ENCODE data around the gene SDHA. TPM values are rescaled to one million over a fixed set of nuclear protein-coding genes. Genes with fewer than 3 reads are reported as not detected.
"Not testable (repeated sequence)": the region's sequence is repeated elsewhere in the genome, so short reads cannot be mapped to it uniquely, and the experiment has no call there.

SDHA gene
- total RNA-seq, 1 experiment from 2014 or later: 171 TPM

DNA sequence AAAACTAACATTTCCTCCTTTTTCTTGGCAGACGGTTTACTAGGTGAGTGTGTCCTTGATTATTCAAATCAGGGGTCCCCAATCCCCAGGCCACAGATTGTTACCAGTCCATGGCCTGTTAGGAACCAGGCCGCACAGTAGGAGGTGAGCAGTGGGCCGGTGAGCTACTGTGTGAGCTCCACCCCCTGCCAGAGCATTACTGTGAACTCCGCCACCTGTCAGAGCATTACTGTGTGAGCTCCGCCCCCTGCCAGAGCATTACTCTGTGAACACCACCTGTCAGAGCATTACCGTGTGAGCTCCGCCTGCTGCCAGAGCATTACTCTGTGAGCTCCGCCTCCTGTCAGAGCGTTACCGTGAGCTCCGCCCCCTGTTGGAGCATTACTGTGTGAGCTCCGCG, 39.0 kb downstream of the SDHA start:
- no peak for ATAC-seq
- DNase-seq (ENCODE audit: low read depth, low spot score): no peak
- TF ChIP-seq TCF7L2 (IDR thresholded peaks at IDR 0.05; ENCODE audit: low read depth, low read length) (no peak), SIN3A (IDR thresholded peaks at IDR 0.05; ENCODE audit: borderline replicate concordance, insufficient read depth, low read depth, low read length) (no peak), POLR2AphosphoS5 (IDR thresholded peaks at IDR 0.05; ENCODE audit: low read depth, low read length) (no peak)
- TF ChIP-seq, protein P1, sequence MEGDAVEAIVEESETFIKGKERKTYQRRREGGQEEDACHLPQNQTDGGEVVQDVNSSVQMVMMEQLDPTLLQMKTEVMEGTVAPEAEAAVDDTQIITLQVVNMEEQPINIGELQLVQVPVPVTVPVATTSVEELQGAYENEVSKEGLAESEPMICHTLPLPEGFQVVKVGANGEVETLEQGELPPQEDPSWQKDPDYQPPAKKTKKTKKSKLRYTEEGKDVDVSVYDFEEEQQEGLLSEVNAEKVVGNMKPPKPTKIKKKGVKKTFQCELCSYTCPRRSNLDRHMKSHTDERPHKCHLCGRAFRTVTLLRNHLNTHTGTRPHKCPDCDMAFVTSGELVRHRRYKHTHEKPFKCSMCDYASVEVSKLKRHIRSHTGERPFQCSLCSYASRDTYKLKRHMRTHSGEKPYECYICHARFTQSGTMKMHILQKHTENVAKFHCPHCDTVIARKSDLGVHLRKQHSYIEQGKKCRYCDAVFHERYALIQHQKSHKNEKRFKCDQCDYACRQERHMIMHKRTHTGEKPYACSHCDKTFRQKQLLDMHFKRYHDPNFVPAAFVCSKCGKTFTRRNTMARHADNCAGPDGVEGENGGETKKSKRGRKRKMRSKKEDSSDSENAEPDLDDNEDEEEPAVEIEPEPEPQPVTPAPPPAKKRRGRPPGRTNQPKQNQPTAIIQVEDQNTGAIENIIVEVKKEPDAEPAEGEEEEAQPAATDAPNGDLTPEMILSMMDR (IDR thresholded peaks at IDR 0.05): no peak
- TF ChIP-seq, protein P2, sequence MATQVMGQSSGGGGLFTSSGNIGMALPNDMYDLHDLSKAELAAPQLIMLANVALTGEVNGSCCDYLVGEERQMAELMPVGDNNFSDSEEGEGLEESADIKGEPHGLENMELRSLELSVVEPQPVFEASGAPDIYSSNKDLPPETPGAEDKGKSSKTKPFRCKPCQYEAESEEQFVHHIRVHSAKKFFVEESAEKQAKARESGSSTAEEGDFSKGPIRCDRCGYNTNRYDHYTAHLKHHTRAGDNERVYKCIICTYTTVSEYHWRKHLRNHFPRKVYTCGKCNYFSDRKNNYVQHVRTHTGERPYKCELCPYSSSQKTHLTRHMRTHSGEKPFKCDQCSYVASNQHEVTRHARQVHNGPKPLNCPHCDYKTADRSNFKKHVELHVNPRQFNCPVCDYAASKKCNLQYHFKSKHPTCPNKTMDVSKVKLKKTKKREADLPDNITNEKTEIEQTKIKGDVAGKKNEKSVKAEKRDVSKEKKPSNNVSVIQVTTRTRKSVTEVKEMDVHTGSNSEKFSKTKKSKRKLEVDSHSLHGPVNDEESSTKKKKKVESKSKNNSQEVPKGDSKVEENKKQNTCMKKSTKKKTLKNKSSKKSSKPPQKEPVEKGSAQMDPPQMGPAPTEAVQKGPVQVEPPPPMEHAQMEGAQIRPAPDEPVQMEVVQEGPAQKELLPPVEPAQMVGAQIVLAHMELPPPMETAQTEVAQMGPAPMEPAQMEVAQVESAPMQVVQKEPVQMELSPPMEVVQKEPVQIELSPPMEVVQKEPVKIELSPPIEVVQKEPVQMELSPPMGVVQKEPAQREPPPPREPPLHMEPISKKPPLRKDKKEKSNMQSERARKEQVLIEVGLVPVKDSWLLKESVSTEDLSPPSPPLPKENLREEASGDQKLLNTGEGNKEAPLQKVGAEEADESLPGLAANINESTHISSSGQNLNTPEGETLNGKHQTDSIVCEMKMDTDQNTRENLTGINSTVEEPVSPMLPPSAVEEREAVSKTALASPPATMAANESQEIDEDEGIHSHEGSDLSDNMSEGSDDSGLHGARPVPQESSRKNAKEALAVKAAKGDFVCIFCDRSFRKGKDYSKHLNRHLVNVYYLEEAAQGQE (IDR thresholded peaks at IDR 0.05; ENCODE audit: insufficient read depth in 1 of 2, low read depth in 2 of 2, low read length in 1 of 2): no peak
- CTCF ChIA-PET: interaction anchor here (0.6 kb wide), 1 partner anchor 21 kb away, joined by 3 read pairs; no protein-coding TSS in a partner anchor
- no peak overlapping the region for H3K4me3 ChIP-seq (ENCODE audit: low read depth in 2 of 2, low read length in 2 of 2)
- POLR2A ChIA-PET: no interaction called here
- no peak overlapping the region for H3K27ac ChIP-seq (ENCODE audit: low read length)
- no peaks in the 10 kb centered on the region for H3K36me3 ChIP-seq (ENCODE audit: control insufficient read depth, insufficient read depth, low read length)
- no peaks in the 10 kb centered on the region for H3K4me1 ChIP-seq (ENCODE audit: control insufficient read depth, insufficient read depth, low read length)
- no peaks in the 10 kb centered on the region for H3K9me3 ChIP-seq (ENCODE audit: control insufficient read depth, insufficient read depth, low read depth, low read length)
- no peaks in the 10 kb centered on the region for H3K27me3 ChIP-seq (ENCODE audit: control insufficient read depth, insufficient read depth, low read length)
- intact Hi-C loops (cut with micrococcal nuclease; ENCODE audit: unreplicated experiment) (no loop called here), in situ Hi-C loops (cut with HindIII; ENCODE audit: low pct_unique_long_range_greater_than_20kb, low sequenced_read_pairs) (no loop called here)
- no TSS peak for BruUV-seq (replicated peaks)

DNA sequence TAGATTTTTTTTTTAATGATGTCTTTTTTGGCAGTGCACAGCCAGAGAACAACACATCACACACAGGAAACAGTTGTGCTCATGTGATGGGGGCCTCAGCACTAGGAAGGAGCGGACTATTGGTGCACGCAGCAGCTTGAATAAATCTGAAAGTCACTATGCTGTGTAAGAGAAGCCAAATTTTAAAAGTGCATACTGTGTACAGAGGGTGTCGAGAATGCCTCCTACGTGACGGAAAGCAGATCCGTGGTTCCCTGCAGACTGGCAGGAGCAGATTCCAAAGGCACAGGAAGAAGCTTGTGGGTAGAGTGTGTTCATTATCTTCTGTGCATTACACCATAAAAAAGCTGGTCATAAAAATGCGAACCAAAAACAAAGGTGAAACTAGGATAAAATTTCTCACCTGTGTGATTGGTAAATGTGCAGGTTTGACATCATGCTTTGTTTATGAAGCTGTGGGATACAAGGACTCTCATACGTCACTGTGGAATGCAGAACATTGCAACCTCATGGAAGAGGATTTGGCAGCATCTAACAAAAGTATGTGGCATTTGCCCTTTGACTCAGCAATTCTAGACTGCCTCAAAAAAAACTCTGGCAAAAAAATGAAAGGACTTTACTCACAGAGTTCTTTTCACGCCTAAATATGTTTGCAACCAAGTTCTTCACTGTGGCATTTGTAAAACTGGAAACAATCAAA, 45.3 kb downstream of the SDHA start:
- intact Hi-C loops (cut with micrococcal nuclease; ENCODE audit: unreplicated experiment); H3K27me3 ChIP-seq (ENCODE audit: control insufficient read depth, insufficient read depth, low read length); in situ Hi-C loops (cut with HindIII; ENCODE audit: low pct_unique_long_range_greater_than_20kb, low sequenced_read_pairs); H3K27ac ChIP-seq (ENCODE audit: low read length); H3K9me3 ChIP-seq (ENCODE audit: control insufficient read depth, insufficient read depth, low read depth, low read length); H3K4me1 ChIP-seq (ENCODE audit: control insufficient read depth, insufficient read depth, low read length); DNase-seq (ENCODE audit: low read depth, low spot score); H3K4me3 ChIP-seq (ENCODE audit: low read depth in 2 of 2, low read length in 2 of 2); ATAC-seq; CTCF ChIA-PET; H3K36me3 ChIP-seq (ENCODE audit: control insufficient read depth, insufficient read depth, low read length): not testable (repeated sequence)
- BruUV-seq (replicated peaks): TSS peak; percentile 77
- POLR2A ChIA-PET: interaction anchor here (0.6 kb wide), 1 partner anchor 763 kb away, joined by 3 read pairs; no protein-coding TSS in a partner anchor

DNA sequence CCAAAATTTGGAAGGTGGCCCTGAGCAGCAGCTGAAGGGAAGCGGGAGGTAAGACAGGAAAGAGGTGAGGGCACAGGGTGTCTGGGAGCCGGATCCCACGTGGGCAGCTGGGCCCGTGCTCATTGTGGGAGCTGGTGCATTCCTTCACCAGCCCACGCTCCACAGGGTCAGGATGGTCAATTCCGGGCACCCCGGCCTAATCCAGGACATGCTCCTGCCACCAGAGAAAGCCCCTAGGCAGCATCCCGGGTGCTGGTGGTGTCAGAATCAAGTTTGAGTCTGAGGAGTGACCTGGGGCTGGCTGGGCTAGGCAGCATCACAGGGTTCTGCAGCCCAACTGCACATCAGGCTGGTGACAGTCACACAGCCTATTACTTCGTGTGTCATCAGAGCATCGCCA, 46.2 kb downstream of the SDHA start:
- Histone ChIP-seq H3K9me3 (ENCODE audit: control insufficient read depth, insufficient read depth, low read depth, low read length) (no peaks in the 10 kb centered on the region), H3K4me1 (ENCODE audit: control insufficient read depth, insufficient read depth, low read length) (no peaks in the 10 kb centered on the region), H3K4me3 (ENCODE audit: low read depth in 2 of 2, low read length in 2 of 2) (no peak overlapping the region), H3K27ac (ENCODE audit: low read length) (no peak overlapping the region), H3K36me3 (ENCODE audit: control insufficient read depth, insufficient read depth, low read length) (peaks cover 3% of the 10 kb centered on the region; the same call in 1 of the 2 replicates), H3K27me3 (ENCODE audit: control insufficient read depth, insufficient read depth, low read length) (no peaks in the 10 kb centered on the region)
- intact Hi-C loops (cut with micrococcal nuclease; ENCODE audit: unreplicated experiment) (no loop called here), in situ Hi-C loops (cut with HindIII; ENCODE audit: low pct_unique_long_range_greater_than_20kb, low sequenced_read_pairs) (no loop called here)
- CTCF ChIA-PET: no interaction called here
- TF ChIP-seq, protein P1 (IDR thresholded peaks at IDR 0.05): no peak
- TF ChIP-seq, protein P2 (IDR thresholded peaks at IDR 0.05; ENCODE audit: insufficient read depth in 1 of 2, low read depth in 2 of 2, low read length in 1 of 2): no peak
- TF ChIP-seq TCF7L2 (IDR thresholded peaks at IDR 0.05; ENCODE audit: low read depth, low read length): no peak
- TF ChIP-seq POLR2AphosphoS5 (IDR thresholded peaks at IDR 0.05; ENCODE audit: low read depth, low read length): no peak
- TF ChIP-seq SIN3A (IDR thresholded peaks at IDR 0.05; ENCODE audit: borderline replicate concordance, insufficient read depth, low read depth, low read length): no peak
- no peak for DNase-seq (ENCODE audit: low read depth, low spot score)
- no TSS peak for BruUV-seq (replicated peaks)
- POLR2A ChIA-PET: no interaction called here
- ATAC-seq: no peak

Data from Panc1 (cell line).